Fibroblast of lung (primary cell): ENCODE results near the gene NHERF2.

Experiments used
- CTCF ChIP-seq, 2 donors: IDR thresholded peaks in 1 of 2; conservative IDR thresholded peaks in 1 of 2; 1 replicate in 1 of 2; 2 replicates in 1 of 2; pipeline ENCODE4 v1.5.1; 2011 to 2012; ENCODE audit warnings: low read length in 2 of 2, control low read depth in 1 of 2, inconsistent platforms in 1 of 2, low read depth in 1 of 2, mild to moderate bottlenecking in 1 of 2
- EZH2 ChIP-seq: IDR thresholded peaks from 2 replicates; pipeline ENCODE4 v1.5.1; 2012; ENCODE audit warnings: low read length, control low read depth, mild to moderate bottlenecking; ENCODE audit errors: missing control alignments

- TF ChIP-seq CTCF (conservative IDR thresholded peaks at IDR 0.05 in 1 of 2, IDR thresholded peaks at IDR 0.05 in 1 of 2; ENCODE audit: low read depth in 1 of 2, low read length in 2 of 2) (no peak), EZH2 (no peak)
Measured at GRCh38 chr16:2053897-2054296, 27.2 kb downstream of the NHERF2 start.
